K562 (cell line): Measurements from ENCODE around the gene OSM.

Experiments
- BCOR ChIP-seq: fragments of 450-650 bp; IDR thresholded peaks from 2 replicates; pipeline ENCODE4 v1.6.1; 2016
- CC2D1A ChIP-seq: fragments of 450-650 bp; IDR thresholded peaks from 2 replicates; pipeline ENCODE4 v1.6.1; 2017; ENCODE audit warnings: mild to moderate bottlenecking
- CTCF ChIP-seq, 3 experiments: IDR thresholded peaks in 2 of 3; conservative IDR thresholded peaks in 1 of 3; 2 replicates each; pipeline ENCODE4 v1.5.1; 2011 to 2012; ENCODE audit warnings: low read length in 3 of 3, mild to moderate bottlenecking in 3 of 3, control low read depth in 2 of 3, improper control_type of control experiment in 1 of 3, inconsistent platforms in 1 of 3, low read depth in 1 of 3, mixed read lengths in 1 of 3, moderate library complexity in 1 of 3; ENCODE audit not compliant: insufficient read depth in 2 of 3
- HDGF ChIP-seq: fragments of 450-650 bp; IDR thresholded peaks from 2 replicates; pipeline ENCODE4 v1.6.1; 2016
- KDM1A ChIP-seq, 2 experiments: fragments of 450-650 bp; IDR thresholded peaks; 2 replicates each; pipeline ENCODE4 v1.6.1; 2016; ENCODE audit warnings: mild to moderate bottlenecking in 2 of 2
- POLR2A ChIP-seq: fragments of 450-650 bp; conservative IDR thresholded peaks from 2 replicates; pipeline ENCODE4 v1.6.1; 2016
- RERE ChIP-seq: sonication (generic); formaldehyde crosslinking; IDR thresholded peaks from 2 replicates; pipeline ENCODE4 v1.8.0; 2023; ENCODE audit warnings: missing genetic modification reagents, mild to moderate bottlenecking, borderline replicate concordance
- SMARCB1 ChIP-seq: IDR thresholded peaks from 2 replicates; pipeline ENCODE4 v1.6.1; 2011; ENCODE audit warnings: improper control_type of control experiment, low read depth; ENCODE audit not compliant: insufficient read length
- ZFX ChIP-seq: sonication (generic); formaldehyde crosslinking; IDR thresholded peaks from 2 replicates; pipeline ENCODE4 v1.8.0; 2022; ENCODE audit warnings: mild to moderate bottlenecking, missing genetic modification reagents, moderate library complexity
- ZNF12 ChIP-seq: sonication (generic); formaldehyde crosslinking; IDR thresholded peaks from 2 replicates; pipeline ENCODE4 v1.4.0; 2020; ENCODE audit warnings: mild to moderate bottlenecking, missing genetic modification reagents
- ZNF561 ChIP-seq: fragments of 450-650 bp; formaldehyde crosslinking; conservative IDR thresholded peaks from 2 replicates; pipeline ENCODE4 v1.4.0; 2020; ENCODE audit warnings: mild to moderate bottlenecking, moderate library complexity
- ZNF707 ChIP-seq: fragments of 250-450 bp; sonication (Bioruptor Pico); conservative IDR thresholded peaks from 2 replicates; pipeline ENCODE4 v1.8.0; 2022; ENCODE audit warnings: inconsistent platforms, mild to moderate bottlenecking, moderate library complexity
- TF ChIP-seq, protein P1 (sequence below): sonication (generic); formaldehyde crosslinking; IDR thresholded peaks from 2 replicates; pipeline ENCODE4 v1.8.1; 2022; ENCODE audit warnings: missing genetic modification reagents

GRCh38 chr22:30297276-30297990, 30.8 kb upstream of the OSM start:
- no peak for TF ChIP-seq ZNF12 (CRISPR knock-in tag)
- no peak for TF ChIP-seq RERE (CRISPR knock-in tag)
- TF ChIP-seq SMARCB1, result no peak
- no peak for TF ChIP-seq KDM1A (IDR thresholded peaks at IDR 0.05)
- no peak for TF ChIP-seq ZNF561 (CRISPR knock-in tag)
- no peak for TF ChIP-seq ZFX (CRISPR knock-in tag)
- no peak for TF ChIP-seq ZNF707 (CRISPR knock-in tag)
- TF ChIP-seq, protein P1, sequence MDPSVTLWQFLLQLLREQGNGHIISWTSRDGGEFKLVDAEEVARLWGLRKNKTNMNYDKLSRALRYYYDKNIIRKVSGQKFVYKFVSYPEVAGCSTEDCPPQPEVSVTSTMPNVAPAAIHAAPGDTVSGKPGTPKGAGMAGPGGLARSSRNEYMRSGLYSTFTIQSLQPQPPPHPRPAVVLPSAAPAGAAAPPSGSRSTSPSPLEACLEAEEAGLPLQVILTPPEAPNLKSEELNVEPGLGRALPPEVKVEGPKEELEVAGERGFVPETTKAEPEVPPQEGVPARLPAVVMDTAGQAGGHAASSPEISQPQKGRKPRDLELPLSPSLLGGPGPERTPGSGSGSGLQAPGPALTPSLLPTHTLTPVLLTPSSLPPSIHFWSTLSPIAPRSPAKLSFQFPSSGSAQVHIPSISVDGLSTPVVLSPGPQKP (CRISPR knock-in tag), result no peak
- no peak for TF ChIP-seq CTCF (IDR thresholded peaks at IDR 0.05 in 2 of 3, conservative IDR thresholded peaks at IDR 0.05 in 1 of 3; ENCODE audit: insufficient read depth in 2 of 3, low read depth in 1 of 3, low read length in 3 of 3)
- TF ChIP-seq POLR2A, result no peak
- no peak for TF ChIP-seq BCOR
- no peak for TF ChIP-seq HDGF
- TF ChIP-seq CC2D1A, result no peak
